HepG2 (cell line): ENCODE measurements around the gene PLCB1. TPM values are rescaled to one million over a fixed set of nuclear protein-coding genes. Genes with fewer than 3 reads are reported as not detected.

Source experiments
- ARHGAP35 ChIP-seq: sonication (generic); formaldehyde crosslinking; IDR thresholded peaks from 2 replicates; pipeline ENCODE4 v1.9.0; 2022; ENCODE audit warnings: mild to moderate bottlenecking, inconsistent platforms, moderate library complexity, missing genetic modification reagents, borderline replicate concordance
- ATAD3A ChIP-seq: sonication (generic); formaldehyde crosslinking; IDR thresholded peaks from 2 replicates; pipeline ENCODE4 v1.4.0; 2020; ENCODE audit warnings: missing genetic modification reagents
- ESRRA ChIP-seq: sonication (generic); formaldehyde crosslinking; IDR thresholded peaks from 2 replicates; pipeline ENCODE4 v1.5.1; 2020; ENCODE audit warnings: mild to moderate bottlenecking, low read depth, missing genetic modification reagents
- FOSL1 ChIP-seq: sonication (generic); formaldehyde crosslinking; IDR thresholded peaks from 2 replicates; pipeline ENCODE4 v1.9.0; 2021; ENCODE audit warnings: missing genetic modification reagents, borderline replicate concordance
- FOSL2 ChIP-seq: sonication (generic); formaldehyde crosslinking; IDR thresholded peaks from 2 replicates; pipeline ENCODE4 v1.4.0; 2020; ENCODE audit warnings: missing genetic modification reagents
- FOXJ3 ChIP-seq: sonication (generic); formaldehyde crosslinking; IDR thresholded peaks from 2 replicates; pipeline ENCODE4 v1.4.0; 2020; ENCODE audit warnings: missing genetic modification reagents, mild to moderate bottlenecking, borderline replicate concordance
- GATAD2A ChIP-seq: IDR thresholded peaks from 2 replicates; pipeline ENCODE4 v1.6.1; 2016
- IKZF1 ChIP-seq: fragments of 450-650 bp; IDR thresholded peaks from 2 replicates; pipeline ENCODE4 v1.7.1; 2016
- KLF12 ChIP-seq: sonication (generic); formaldehyde crosslinking; IDR thresholded peaks from 2 replicates; pipeline ENCODE4 v1.4.0; 2020; ENCODE audit warnings: missing genetic modification reagents, borderline replicate concordance
- LCORL ChIP-seq, 2 experiments: fragments of 450-650 bp in 1 of 2; sonication (generic) in 1 of 2; formaldehyde crosslinking in 1 of 2; IDR thresholded peaks; 2 replicates each; pipeline versions ENCODE4 v1.5.0 to v1.6.1; 2017 to 2020; ENCODE audit warnings: antibody characterized with exemption in 1 of 2, missing genetic modification reagents in 1 of 2
- PAX8 ChIP-seq: sonication (generic); formaldehyde crosslinking; IDR thresholded peaks from 2 replicates; pipeline ENCODE4 v1.8.0; 2022; ENCODE audit warnings: mild to moderate bottlenecking, missing genetic modification reagents, borderline replicate concordance
- PLRG1 ChIP-seq: fragments of 450-650 bp; conservative IDR thresholded peaks from 2 replicates; pipeline ENCODE4 v1.6.1; 2016
- RFX3 ChIP-seq: IDR thresholded peaks from 2 replicates; pipeline ENCODE4 v1.6.1; 2016; ENCODE audit warnings: missing biosample characterization, missing genetic modification reagents
- TCF7 ChIP-seq: sonication (generic); IDR thresholded peaks from 2 replicates; pipeline ENCODE4 v1.6.1; 2016; ENCODE audit warnings: antibody characterized with exemption, low read depth
- ZBTB20 ChIP-seq: sonication (generic); formaldehyde crosslinking; IDR thresholded peaks from 2 replicates; pipeline ENCODE4 v1.8.1; 2023; ENCODE audit warnings: missing genetic modification reagents, low read depth, mild to moderate bottlenecking, borderline replicate concordance
- ZNF337 ChIP-seq: sonication (generic); formaldehyde crosslinking; IDR thresholded peaks from 2 replicates; pipeline ENCODE4 v1.5.1; 2020; ENCODE audit warnings: missing genetic modification reagents, low read depth, mild to moderate bottlenecking, borderline replicate concordance
- ZNF484 ChIP-seq: sonication (generic); formaldehyde crosslinking; IDR thresholded peaks from 2 replicates; pipeline ENCODE4 v1.5.1; 2020; ENCODE audit warnings: mild to moderate bottlenecking, low read depth, missing genetic modification reagents, borderline replicate concordance
- ZNF678 ChIP-seq: sonication (generic); formaldehyde crosslinking; IDR thresholded peaks from 2 replicates; pipeline ENCODE4 v1.4.0; 2020; ENCODE audit warnings: mild to moderate bottlenecking, missing genetic modification reagents
- ZNF749 ChIP-seq: sonication (generic); formaldehyde crosslinking; IDR thresholded peaks from 2 replicates; pipeline ENCODE4 v1.8.0; 2022; ENCODE audit warnings: mild to moderate bottlenecking, missing genetic modification reagents, moderate library complexity, borderline replicate concordance
- polyA plus RNA-seq, 8 experiments: library from polyadenylated mRNA; depleted of rRNA in 3 of 8; stranded (reverse) in 7 of 8; unstranded in 1 of 8; fragments of >200 nt; fragmentation: Illumina TruSeq in 4 of 8; extraction: Trizol in 4 of 8; gene quantifications; 2 replicates each; pipeline versions ENCODE4 v1.2.1 to v1.2.3, GENCODE V29; 2011 to 2016; ENCODE audit warnings: low read depth in 4 of 8, missing spikeins in 1 of 8, mixed read lengths in 1 of 8; ENCODE audit not compliant: insufficient read depth in 1 of 8
- total RNA-seq, 5 experiments: library from RNA; depleted of rRNA; stranded (reverse); fragments of >200 nt; fragmentation: Illumina TruSeq; extraction: Trizol; gene quantifications; 2 replicates each; pipeline ENCODE4 v1.2.3, GENCODE V29; 2016; ENCODE audit warnings: low read depth in 1 of 5
- TF ChIP-seq, protein P1 (sequence below): sonication (generic); formaldehyde crosslinking; IDR thresholded peaks from 2 replicates; pipeline ENCODE4 v1.5.0; 2020; ENCODE audit warnings: mild to moderate bottlenecking, missing genetic modification reagents, borderline replicate concordance
- TF ChIP-seq, protein P2 (sequence below): sonication (generic); formaldehyde crosslinking; IDR thresholded peaks from 2 replicates; pipeline ENCODE4 v1.5.0; 2020; ENCODE audit warnings: missing genetic modification reagents, mild to moderate bottlenecking, borderline replicate concordance

Gene PLCB1
- total and polyA plus RNA-seq, 2 of the 13 experiments (the other 11 are each of a cell fraction or from before 2014, with no cell fraction given), result 42.4 to 55.9 TPM

DNA sequence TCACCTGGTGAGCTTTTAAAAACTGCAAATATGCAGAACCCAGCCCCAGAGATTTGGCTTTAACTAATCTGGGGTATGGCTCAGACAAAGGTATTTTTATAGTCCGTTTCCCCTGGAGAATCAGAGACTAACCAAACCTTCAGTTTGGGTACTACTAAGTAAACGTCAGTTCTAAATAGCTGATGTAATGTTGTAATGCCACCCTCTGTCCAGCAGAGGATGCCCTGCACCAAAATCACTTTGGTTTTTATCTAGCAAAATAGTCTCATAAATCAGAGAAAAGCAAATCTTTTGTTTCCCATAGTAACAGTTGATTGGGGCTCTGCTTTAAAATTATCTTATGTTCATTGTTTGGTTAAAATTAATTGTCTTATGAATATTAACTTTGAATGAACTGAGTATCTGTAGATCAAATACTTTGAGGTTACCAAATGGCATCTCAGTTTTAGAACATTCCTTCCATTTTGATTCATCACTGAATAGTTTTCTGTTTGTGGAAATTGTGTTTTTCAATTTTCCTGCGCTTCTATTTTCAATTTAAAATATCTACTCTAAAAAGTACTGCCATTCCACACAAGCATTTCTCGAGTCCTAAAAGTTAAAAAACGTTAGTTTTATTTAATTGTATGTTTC, 658.5 kb downstream of the PLCB1 start (continued):
- no peak; the same call in 1 of the 2 replicates for TF ChIP-seq FOXJ3 (CRISPR knock-in tag)
- TF ChIP-seq ZNF337, result no peak
- no peak for TF ChIP-seq IKZF1
- TF ChIP-seq ZNF484 (CRISPR knock-in tag), result no peak
- TF ChIP-seq RFX3 (CRISPR knock-in tag), result no peak
- TF ChIP-seq ESRRA, result no peak
- TF ChIP-seq ATAD3A, result no peak
- TF ChIP-seq KLF12 (CRISPR knock-in tag), result no peak
- no peak for TF ChIP-seq LCORL (IDR thresholded peaks at IDR 0.05)
- TF ChIP-seq LCORL (CRISPR knock-in tag; IDR thresholded peaks at IDR 0.05), result no peak
- TF ChIP-seq TCF7, result no peak
- no peak for TF ChIP-seq PLRG1
- TF ChIP-seq, protein P1, sequence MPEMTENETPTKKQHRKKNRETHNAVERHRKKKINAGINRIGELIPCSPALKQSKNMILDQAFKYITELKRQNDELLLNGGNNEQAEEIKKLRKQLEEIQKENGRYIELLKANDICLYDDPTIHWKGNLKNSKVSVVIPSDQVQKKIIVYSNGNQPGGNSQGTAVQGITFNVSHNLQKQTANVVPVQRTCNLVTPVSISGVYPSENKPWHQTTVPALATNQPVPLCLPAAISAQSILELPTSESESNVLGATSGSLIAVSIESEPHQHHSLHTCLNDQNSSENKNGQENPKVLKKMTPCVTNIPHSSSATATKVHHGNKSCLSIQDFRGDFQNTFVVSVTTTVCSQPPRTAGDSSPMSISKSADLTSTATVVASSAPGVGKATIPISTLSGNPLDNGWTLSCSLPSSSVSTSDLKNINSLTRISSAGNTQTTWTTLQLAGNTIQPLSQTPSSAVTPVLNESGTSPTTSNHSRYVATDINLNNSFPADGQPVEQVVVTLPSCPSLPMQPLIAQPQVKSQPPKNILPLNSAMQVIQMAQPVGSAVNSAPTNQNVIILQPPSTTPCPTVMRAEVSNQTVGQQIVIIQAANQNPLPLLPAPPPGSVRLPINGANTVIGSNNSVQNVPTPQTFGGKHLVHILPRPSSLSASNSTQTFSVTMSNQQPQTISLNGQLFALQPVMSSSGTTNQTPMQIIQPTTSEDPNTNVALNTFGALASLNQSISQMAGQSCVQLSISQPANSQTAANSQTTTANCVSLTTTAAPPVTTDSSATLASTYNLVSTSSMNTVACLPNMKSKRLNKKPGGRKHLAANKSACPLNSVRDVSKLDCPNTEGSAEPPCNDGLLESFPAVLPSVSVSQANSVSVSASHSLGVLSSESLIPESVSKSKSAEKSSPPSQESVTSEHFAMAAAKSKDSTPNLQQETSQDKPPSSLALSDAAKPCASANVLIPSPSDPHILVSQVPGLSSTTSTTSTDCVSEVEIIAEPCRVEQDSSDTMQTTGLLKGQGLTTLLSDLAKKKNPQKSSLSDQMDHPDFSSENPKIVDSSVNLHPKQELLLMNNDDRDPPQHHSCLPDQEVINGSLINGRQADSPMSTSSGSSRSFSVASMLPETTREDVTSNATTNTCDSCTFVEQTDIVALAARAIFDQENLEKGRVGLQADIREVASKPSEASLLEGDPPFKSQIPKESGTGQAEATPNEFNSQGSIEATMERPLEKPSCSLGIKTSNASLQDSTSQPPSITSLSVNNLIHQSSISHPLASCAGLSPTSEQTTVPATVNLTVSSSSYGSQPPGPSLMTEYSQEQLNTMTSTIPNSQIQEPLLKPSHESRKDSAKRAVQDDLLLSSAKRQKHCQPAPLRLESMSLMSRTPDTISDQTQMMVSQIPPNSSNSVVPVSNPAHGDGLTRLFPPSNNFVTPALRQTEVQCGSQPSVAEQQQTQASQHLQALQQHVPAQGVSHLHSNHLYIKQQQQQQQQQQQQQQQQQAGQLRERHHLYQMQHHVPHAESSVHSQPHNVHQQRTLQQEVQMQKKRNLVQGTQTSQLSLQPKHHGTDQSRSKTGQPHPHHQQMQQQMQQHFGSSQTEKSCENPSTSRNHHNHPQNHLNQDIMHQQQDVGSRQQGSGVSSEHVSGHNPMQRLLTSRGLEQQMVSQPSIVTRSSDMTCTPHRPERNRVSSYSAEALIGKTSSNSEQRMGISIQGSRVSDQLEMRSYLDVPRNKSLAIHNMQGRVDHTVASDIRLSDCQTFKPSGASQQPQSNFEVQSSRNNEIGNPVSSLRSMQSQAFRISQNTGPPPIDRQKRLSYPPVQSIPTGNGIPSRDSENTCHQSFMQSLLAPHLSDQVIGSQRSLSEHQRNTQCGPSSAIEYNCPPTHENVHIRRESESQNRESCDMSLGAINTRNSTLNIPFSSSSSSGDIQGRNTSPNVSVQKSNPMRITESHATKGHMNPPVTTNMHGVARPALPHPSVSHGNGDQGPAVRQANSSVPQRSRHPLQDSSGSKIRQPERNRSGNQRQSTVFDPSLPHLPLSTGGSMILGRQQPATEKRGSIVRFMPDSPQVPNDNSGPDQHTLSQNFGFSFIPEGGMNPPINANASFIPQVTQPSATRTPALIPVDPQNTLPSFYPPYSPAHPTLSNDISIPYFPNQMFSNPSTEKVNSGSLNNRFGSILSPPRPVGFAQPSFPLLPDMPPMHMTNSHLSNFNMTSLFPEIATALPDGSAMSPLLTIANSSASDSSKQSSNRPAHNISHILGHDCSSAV (CRISPR knock-in tag), result no peak
- TF ChIP-seq ZNF678 (CRISPR knock-in tag), result no peak
- no peak for TF ChIP-seq PAX8
- TF ChIP-seq ZBTB20, result no peak
- TF ChIP-seq ZNF749 (CRISPR knock-in tag), result no peak
- TF ChIP-seq GATAD2A (CRISPR knock-in tag), result peak; percentile 43; the same call in 1 of the 2 replicates
- TF ChIP-seq FOSL1, result no peak
- TF ChIP-seq ARHGAP35 (CRISPR knock-in tag), result no peak
- TF ChIP-seq FOSL2, result no peak
- TF ChIP-seq, protein P2, sequence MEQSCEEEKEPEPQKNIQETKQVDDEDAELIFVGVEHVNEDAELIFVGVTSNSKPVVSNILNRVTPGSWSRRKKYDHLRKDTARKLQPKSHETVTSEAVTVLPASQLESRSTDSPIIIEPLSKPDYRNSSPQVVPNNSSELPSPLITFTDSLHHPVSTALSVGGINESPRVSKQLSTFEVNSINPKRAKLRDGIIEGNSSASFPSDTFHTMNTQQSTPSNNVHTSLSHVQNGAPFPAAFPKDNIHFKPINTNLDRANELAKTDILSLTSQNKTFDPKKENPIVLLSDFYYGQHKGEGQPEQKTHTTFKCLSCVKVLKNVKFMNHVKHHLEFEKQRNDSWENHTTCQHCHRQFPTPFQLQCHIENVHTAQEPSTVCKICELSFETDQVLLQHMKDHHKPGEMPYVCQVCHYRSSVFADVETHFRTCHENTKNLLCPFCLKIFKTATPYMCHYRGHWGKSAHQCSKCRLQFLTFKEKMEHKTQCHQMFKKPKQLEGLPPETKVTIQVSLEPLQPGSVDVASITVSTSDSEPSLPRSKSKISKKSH (CRISPR knock-in tag), result no peak
